Hepatocyte (in vitro differentiated cells): ENCODE measurements around the gene SPINK1. TPM values are rescaled to one million over a fixed set of nuclear protein-coding genes. Genes with fewer than 3 reads are reported as not detected.

Source experiments
- DNase-seq: peaks from one replicate; pipeline ENCODE4 v3.0.0-alpha.2; 2016; ENCODE audit warnings: low spot score
- H2AFZ ChIP-seq: fragments of 200-600 bp; sonication (generic); 2 replicates; pipeline ENCODE4 v1.6.0; 2016; ENCODE audit warnings: antibody characterized with exemption, mild to moderate bottlenecking
- H3K27ac ChIP-seq: fragments of 200-600 bp; sonication (generic); 2 replicates; pipeline ENCODE4 v1.5.1; 2016; ENCODE audit warnings: mild to moderate bottlenecking
- H3K27me3 ChIP-seq: fragments of 200-600 bp; sonication (generic); 2 replicates; pipeline ENCODE4 v1.6.1; 2016
- H3K36me3 ChIP-seq: fragments of 200-600 bp; sonication (generic); replicated peaks from 2 replicates; pipeline ENCODE4 v1.5.1; 2016; ENCODE audit warnings: low read depth; ENCODE audit not compliant: insufficient read depth
- H3K4me1 ChIP-seq: fragments of 200-600 bp; sonication (generic); 2 replicates; pipeline ENCODE4 v1.5.1; 2016; ENCODE audit warnings: mild to moderate bottlenecking, moderate library complexity; ENCODE audit not compliant: insufficient read depth
- H3K4me2 ChIP-seq: fragments of 200-600 bp; sonication (generic); 2 replicates; pipeline ENCODE4 v1.6.0; 2016
- H3K4me3 ChIP-seq: fragments of 200-600 bp; sonication (generic); 2 replicates; pipeline ENCODE4 v1.5.1; 2016; ENCODE audit warnings: mild to moderate bottlenecking
- H3K79me2 ChIP-seq: fragments of 200-600 bp; sonication (generic); 2 replicates; pipeline ENCODE4 v1.6.0; 2017; ENCODE audit warnings: mild to moderate bottlenecking
- H3K9me2 ChIP-seq: fragments of 200-600 bp; sonication (generic); replicated peaks from 2 replicates; pipeline ENCODE4 v1.6.0; 2017; ENCODE audit warnings: mild to moderate bottlenecking; ENCODE audit not compliant: insufficient read depth
- H3K9me3 ChIP-seq: fragments of 200-600 bp; sonication (generic); 2 replicates; pipeline ENCODE4 v1.5.1; 2016; ENCODE audit warnings: low read depth, mild to moderate bottlenecking
- H4K20me1 ChIP-seq: fragments of 200-600 bp; sonication (generic); 2 replicates; pipeline ENCODE4 v1.6.0; 2016; ENCODE audit warnings: mild to moderate bottlenecking; ENCODE audit not compliant: insufficient read depth, poor library complexity, severe bottlenecking
- CTCF ChIP-seq: fragments of 200-600 bp; sonication (generic); IDR thresholded peaks from 2 replicates; pipeline ENCODE4 v1.5.1; 2016; ENCODE audit warnings: antibody characterized with exemption, mild to moderate bottlenecking; ENCODE audit not compliant: poor library complexity
- EZH2 ChIP-seq: fragments of 200-600 bp; sonication (generic); IDR thresholded peaks from 2 replicates; pipeline ENCODE4 v1.6.1; 2016; ENCODE audit warnings: antibody characterized with exemption, mild to moderate bottlenecking, borderline replicate concordance
- EZH2phosphoT487 ChIP-seq: fragments of 200-600 bp; sonication (generic); IDR thresholded peaks from one replicate; pipeline ENCODE4 v1.6.1; 2018; ENCODE audit warnings: antibody characterized with exemption, mild to moderate bottlenecking, low read depth, moderate library complexity; ENCODE audit not compliant: unreplicated experiment, severe bottlenecking
- WGBS: methylation state at CpG from one replicate; pipeline ENCODE4 v1.1.6; 2016; ENCODE audit warnings: low lambda C conversion rate; ENCODE audit errors: missing lambda C conversion rate; 5-methylcytosine and 5-hydroxymethylcytosine counted together
- polyA plus RNA-seq: library from polyadenylated mRNA; unstranded; fragments of >200 nt; fragmentation: Nextera tagmentation; extraction: Ambion mirVana; gene quantifications from 2 replicates; pipeline ENCODE4 v1.2.1, GENCODE V29; 2016
- total RNA-seq: library from RNA; depleted of rRNA; stranded (reverse); fragments of >200 nt; gene quantifications from 2 replicates; pipeline ENCODE4 v1.2.3, GENCODE V29; 2014

Gene SPINK1
- total and polyA plus RNA-seq, 2 experiments from 2014 or later, result 1,467 to 2,947 TPM

- no peaks in the 10 kb centered on the region for H3K9me3 ChIP-seq
- H3K27me3 ChIP-seq, result peaks cover 18% of the 10 kb centered on the region
Observed at GRCh38 chr5:147869112-147869511, 37.6 kb upstream of the SPINK1 start.

GRCh38 chr5:147863454-147864158, 32.1 kb upstream of the SPINK1 start:
- no peak for DNase-seq
- no peak for TF ChIP-seq EZH2
- no peak for TF ChIP-seq CTCF
- TF ChIP-seq EZH2phosphoT487, result no peak
- H3K36me3 ChIP-seq, result no peaks in the 10 kb centered on the region
- no peak overlapping the region for H2AFZ ChIP-seq
- H3K27ac ChIP-seq, result no peak overlapping the region
- no peak overlapping the region for H3K4me2 ChIP-seq
- H4K20me1 ChIP-seq, result no peaks in the 10 kb centered on the region
- peaks cover 6% of the 10 kb centered on the region for H3K4me1 ChIP-seq
- H3K79me2 ChIP-seq, result no peaks in the 10 kb centered on the region
- no peaks in the 10 kb centered on the region for H3K9me2 ChIP-seq
- WGBS, result 65% methylated on average over 3 of the region's 3 CpGs
- no peaks in the 10 kb centered on the region for H3K9me3 ChIP-seq
- H3K4me3 ChIP-seq, result no peak overlapping the region
- no peaks in the 10 kb centered on the region for H3K27me3 ChIP-seq

More at GRCh38 chr5:147869112-147869511, 37.6 kb upstream of the SPINK1 start:
- TF ChIP-seq EZH2, result no peak
- no peak for TF ChIP-seq CTCF
- no peak for TF ChIP-seq EZH2phosphoT487
- Histone ChIP-seq H3K4me3 (no peak overlapping the region), H3K79me2 (no peaks in the 10 kb centered on the region), H2AFZ (no peak overlapping the region), H3K4me2 (no peak overlapping the region), H3K4me1 (no peaks in the 10 kb centered on the region), H3K9me2 (no peaks in the 10 kb centered on the region), H3K36me3 (no peaks in the 10 kb centered on the region), H4K20me1 (no peaks in the 10 kb centered on the region), H3K27ac (no peak overlapping the region)
- no peak for DNase-seq
- 30% methylated on average over 4 of the region's 4 CpGs for WGBS

- no peak overlapping the region for H3K27ac ChIP-seq
- TF ChIP-seq CTCF (no peak), EZH2 (no peak)
- no peaks in the 10 kb centered on the region for H3K9me3 ChIP-seq
- H3K4me3 ChIP-seq, result no peak overlapping the region
- no peaks in the 10 kb centered on the region for H4K20me1 ChIP-seq
- H3K79me2 ChIP-seq, result no peaks in the 10 kb centered on the region
- DNase-seq, result no peak
- H2AFZ ChIP-seq, result no peak overlapping the region
- no peaks in the 10 kb centered on the region for H3K27me3 ChIP-seq
- no peaks in the 10 kb centered on the region for H3K9me2 ChIP-seq
- no peaks in the 10 kb centered on the region for H3K36me3 ChIP-seq
- H3K4me2 ChIP-seq, result no peak overlapping the region
- H3K4me1 ChIP-seq, result peaks cover 6% of the 10 kb centered on the region
- WGBS, result 63% methylated on average over 1 of the region's 1 CpG
Observed at GRCh38 chr5:147860641-147861025, 29.2 kb upstream of the SPINK1 start.
